ENCODE results near the gene DNAJA2.
"Not testable (repeated sequence)": the region's sequence is repeated elsewhere in the genome, so short reads cannot be mapped to it uniquely, and the experiment has no call there.

DNAJA2 gene

DNA sequence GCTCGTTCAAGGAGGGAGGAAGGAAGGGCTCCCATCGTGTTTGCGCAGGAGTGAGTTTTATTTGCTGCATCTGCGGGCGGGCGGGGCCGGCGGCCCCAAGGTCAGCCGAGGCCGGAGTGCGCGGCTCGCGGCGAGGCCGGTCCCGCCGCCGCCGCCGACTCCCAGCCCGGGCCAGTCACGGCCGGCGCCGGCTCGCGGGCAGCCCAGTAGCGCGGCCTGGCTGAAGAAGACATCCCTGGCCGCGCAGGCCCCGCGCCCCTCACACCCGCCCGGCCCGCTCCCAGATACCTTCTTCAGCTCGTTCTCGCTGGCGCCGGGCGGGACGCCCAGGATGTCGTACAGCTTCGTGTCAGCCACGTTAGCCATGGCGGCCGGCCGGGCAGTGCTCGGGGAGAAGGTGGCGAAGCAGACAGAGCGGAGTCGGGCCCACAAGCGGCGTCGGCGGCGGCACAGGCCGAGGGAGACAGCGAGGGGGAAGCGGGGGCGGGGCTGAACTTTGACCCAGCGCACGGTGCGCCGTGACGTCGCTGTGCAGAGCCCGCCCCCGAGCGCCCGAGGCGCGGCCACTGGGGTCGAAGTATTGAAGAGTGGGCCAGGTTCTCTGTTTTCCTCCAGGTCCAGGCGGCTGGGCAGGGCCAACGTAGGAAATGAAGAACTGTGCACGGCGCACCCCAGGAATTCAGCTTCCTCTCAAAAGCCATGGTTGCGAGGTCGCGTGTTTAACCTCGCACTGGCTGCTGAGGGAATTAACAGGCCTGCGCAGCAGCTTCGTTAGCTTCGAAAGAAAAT is at the start of gene DNAJA2:
TSS of gene DNAJA2 (minus strand) at position 468 of the 789 bp plus-strand sequence. CDS start at position 366, 102 bp downstream.
- peak; percentile 90 for DNase-seq (ENCODE audit: low spot score)

DNA sequence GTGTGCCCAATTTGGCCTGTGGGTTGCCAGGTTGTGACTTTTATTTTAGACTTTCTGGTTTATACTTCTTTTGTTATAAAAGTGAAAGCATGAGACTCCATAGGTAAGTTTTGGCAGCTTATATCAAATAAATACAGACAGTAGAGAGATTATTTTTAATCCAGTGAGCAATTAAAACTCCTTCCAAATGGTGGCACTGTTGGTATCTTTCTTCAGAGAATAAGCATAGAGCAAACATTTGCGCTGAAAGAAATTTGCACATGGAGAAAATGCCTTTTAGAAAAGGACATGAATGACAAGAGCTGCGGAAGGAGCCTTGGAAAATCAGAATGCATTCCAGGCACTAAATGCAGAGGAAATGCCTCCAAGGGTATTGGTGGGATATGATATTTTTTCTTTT is 46.1 kb upstream of the DNAJA2 start:
- DNase-seq (ENCODE audit: low spot score): peak; percentile 49

DNA sequence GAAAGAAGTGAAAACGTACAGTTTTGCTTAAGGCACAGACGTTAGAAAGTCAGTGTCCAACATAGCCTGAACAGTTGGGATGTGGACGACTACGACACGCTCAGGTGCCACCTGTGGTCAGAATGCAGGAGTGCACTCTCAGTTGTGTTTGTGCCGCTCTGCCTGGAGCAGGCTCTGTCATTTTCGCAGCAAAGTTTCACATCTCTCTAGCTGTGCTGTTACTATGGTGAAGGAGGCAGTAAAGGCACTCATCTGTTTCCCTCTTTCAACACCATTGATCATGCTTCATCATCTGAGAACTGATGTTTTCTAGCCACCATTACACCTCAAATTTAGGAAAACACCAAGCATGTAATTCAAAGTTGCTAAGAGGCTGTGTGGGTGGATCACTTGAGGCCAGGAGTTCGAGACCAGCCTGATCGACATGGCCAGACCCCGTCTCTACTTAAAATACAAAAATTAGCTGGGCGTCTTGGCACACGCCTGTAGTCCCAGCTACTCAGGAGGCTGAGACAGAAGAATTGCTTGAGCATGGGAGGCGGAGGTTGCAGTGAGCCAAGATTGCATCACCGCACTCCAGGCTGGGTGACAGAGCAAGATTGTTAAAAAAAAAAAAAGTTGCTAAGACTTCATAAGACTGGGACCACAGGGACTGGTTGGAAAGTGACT is 44.9 kb upstream of the DNAJA2 start:
- DNase-seq (ENCODE audit: low spot score): peak; percentile 90

- no peak for DNase-seq (ENCODE audit: low spot score)
Measured at GRCh38 chr16:47017636-47018035, 44.2 kb upstream of the DNAJA2 start.

DNA sequence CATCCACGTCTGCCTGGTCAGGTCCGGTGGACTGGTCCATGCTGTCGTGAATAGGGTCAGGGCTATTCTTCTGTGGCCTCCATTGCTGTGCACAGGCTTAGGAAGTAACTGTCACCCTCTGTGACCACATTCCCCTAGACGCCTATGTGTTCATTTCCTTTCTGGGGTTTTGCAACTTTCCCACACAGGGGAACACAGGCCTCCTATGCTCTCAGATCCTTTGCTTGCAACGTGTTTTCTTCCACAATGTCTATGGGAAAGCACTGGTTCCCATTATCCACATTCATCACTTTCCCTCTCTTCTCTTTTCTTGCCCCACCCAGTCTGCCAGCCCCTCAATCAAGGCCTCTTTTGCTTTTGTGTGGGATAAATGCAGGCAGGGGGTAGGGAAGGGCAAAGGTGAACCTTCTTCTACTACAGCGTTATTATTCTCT is 43.2 kb upstream of the DNAJA2 start:
- DNase-seq (ENCODE audit: low spot score): no peak

DNA sequence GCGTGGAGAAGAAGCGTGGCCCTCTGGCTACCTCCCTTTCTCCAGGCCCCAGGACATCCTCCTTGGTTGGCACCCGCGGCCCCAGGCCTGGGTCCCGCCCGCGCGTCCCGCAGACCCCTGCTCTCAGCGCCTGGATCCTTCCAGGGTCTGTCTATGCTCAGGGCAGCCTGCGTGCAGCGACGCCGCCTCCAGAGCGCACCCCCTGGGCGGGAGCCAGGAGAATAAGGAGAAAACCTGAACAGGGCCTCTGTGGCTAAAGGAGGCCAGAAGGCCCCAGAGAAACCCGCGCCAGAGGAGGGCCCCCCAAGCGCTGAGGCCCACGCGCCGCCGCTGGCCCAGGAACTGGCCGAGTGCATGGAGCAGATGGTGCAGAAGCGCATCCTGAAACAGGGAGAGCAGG is 40.4 kb upstream of the DNAJA2 start:
- no peak for DNase-seq (ENCODE audit: low spot score)

DNA sequence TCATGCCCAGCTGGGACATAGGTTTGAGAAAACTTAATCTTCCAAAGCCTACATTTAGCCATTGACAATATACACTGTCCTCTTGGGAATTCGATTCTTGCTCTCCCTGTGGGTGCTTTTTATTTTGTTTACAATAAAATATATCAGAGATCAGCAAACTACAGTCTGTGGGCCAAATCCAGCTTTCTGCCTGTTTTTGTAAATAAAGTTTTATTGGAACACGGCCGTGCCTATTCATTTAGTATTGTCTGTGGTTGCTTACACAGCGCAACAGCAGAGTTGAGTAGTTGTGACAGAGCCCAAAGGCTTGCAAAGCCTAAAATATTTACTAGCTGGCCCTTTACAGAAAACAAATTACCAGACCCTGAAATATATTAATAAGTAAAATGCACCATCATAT is 39.7 kb upstream of the DNAJA2 start:
- DNase-seq (ENCODE audit: low spot score): no peak

DNA sequence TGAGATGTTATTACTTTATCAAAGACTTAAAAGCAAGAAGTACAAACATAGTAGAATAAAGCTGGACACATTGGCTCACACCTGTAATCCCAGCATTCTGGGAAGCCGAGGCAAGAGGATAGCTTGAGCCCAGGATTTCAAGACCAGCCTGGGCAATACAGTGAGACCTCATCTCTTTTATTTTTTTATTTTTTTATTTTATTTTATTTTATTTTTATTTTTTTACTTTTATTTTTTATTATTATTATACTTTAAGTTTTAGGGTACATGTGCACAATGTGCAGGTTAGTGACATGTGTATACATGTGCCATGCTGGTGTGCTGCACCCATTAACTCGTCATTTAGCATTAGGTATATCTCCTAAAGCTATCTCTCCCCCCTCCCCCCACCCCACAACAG is 37.3 kb upstream of the DNAJA2 start:
- not testable (repeated sequence) for DNase-seq (ENCODE audit: low spot score)

GRCh38 chr16:47008612-47009011 is 35.1 kb upstream of the DNAJA2 start:
- no peak for DNase-seq (ENCODE audit: low spot score)

DNA sequence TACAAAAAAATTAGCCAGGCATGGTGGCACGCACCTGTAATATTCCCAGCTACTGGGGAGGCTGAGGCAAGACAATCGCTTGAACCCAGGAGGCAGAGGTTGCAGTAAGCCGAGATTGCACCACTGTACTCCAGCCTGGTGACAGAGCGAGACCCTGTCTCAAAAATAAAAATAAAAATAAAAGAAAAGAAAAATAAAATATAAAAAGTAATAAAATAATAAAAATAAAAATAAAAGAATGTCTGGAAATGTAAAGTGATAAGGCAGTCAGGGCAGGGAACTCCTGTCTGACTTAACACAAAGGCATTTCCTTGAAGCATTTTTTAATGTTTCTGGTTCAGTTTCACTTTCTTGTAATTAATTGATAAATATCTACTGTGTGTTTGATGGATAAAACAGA is 34.7 kb upstream of the DNAJA2 start:
- no peak for DNase-seq (ENCODE audit: low spot score)

- no peak for DNase-seq (ENCODE audit: low spot score)
Measured at GRCh38 chr16:47004652-47005051, 31.2 kb upstream of the DNAJA2 start.

- DNase-seq (ENCODE audit: low spot score): not testable (repeated sequence)
Measured at GRCh38 chr16:47000066-47000465, 26.6 kb upstream of the DNAJA2 start.

GRCh38 chr16:46997844-46998243 is 24.4 kb upstream of the DNAJA2 start:
- no peak for DNase-seq (ENCODE audit: low spot score)

- DNase-seq (ENCODE audit: low spot score): no peak
Measured at GRCh38 chr16:46996952-46997458, 23.5 kb upstream of the DNAJA2 start.

DNA sequence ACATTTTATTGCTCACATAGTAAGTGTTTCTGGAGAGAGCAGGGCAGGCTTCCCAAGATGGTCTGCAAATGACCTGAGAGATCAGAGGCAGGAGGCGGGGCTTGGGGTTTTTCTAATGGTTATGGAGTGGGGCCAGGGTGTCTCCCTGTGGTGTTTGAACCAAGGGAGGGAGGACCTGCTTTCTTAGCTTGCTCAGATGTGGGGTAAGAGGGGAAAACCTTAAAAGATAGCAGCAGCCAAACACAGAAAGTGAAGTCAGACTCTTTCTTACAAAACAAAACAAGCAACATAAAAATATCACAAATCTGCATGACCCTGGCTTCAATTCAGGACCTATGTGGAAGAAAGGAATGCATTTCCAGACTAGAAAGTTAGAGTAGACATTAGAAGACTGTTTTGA is 22.9 kb upstream of the DNAJA2 start:
- DNase-seq (ENCODE audit: low spot score): no peak

- DNase-seq (ENCODE audit: low spot score): no peak
Measured at GRCh38 chr16:46991729-46992704, 18.5 kb upstream of the DNAJA2 start.

GRCh38 chr16:46986896-46987295 is 13.4 kb upstream of the DNAJA2 start:
- DNase-seq (ENCODE audit: low spot score): no peak

- no peak for DNase-seq (ENCODE audit: low spot score)
Measured at GRCh38 chr16:46986438-46986837, 13.0 kb upstream of the DNAJA2 start.

- no peak for DNase-seq (ENCODE audit: low spot score)
Measured at GRCh38 chr16:46982335-46982734, 8.9 kb upstream of the DNAJA2 start.

DNA sequence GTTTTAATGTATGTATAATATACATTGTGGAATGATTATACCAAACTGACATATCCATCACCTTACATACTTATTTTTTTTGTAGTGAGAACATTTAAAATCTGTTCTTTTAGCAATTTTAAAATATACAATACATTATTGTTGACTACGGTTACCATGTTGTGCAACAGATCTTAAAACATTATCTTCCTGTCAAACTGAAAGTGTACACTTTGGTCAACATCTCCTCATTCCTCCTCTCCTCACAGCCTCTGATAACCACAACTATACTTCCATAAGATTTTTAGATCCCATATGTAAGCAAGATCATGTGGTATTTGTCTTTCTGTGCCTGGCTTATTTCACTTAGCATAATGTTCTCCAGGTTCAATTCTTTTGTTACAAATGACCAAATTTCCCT is 7.5 kb upstream of the DNAJA2 start:
- no peak for DNase-seq (ENCODE audit: low spot score)

- DNase-seq (ENCODE audit: low spot score): no peak
Measured at GRCh38 chr16:46976550-46976949, 3.1 kb upstream of the DNAJA2 start.

- DNase-seq (ENCODE audit: low spot score): no peak
Measured at GRCh38 chr16:46975908-46976470, 2.5 kb upstream of the DNAJA2 start.
